ENCODE results near the gene TPH2. TPM values are rescaled to one million over a fixed set of nuclear protein-coding genes. Genes with fewer than 3 reads are reported as not detected.
A peak's percentile ranks its signal among the peaks of the same experiment; 100 is the strongest.

Gene TPH2
- total and polyA plus RNA-seq, 2 experiments from 2014 or later = not detected

GRCh38 chr12:71972441-71973074 is 33.9 kb downstream of the TPH2 start:
- DNase-seq (ENCODE audit: low read depth in 1 of 2, low spot score in 1 of 2) = no peak
- Histone ChIP-seq H3K4me1 (ENCODE audit: low read depth) (no peaks in the 10 kb centered on the region), H3K27ac (no peak overlapping the region), H3K27me3 (no peaks in the 10 kb centered on the region), H3K9me3 (ENCODE audit: low read depth) (no peaks in the 10 kb centered on the region), H3K36me3 (no peaks in the 10 kb centered on the region), H3K4me3 (no peak overlapping the region)
- TF ChIP-seq, protein P1, sequence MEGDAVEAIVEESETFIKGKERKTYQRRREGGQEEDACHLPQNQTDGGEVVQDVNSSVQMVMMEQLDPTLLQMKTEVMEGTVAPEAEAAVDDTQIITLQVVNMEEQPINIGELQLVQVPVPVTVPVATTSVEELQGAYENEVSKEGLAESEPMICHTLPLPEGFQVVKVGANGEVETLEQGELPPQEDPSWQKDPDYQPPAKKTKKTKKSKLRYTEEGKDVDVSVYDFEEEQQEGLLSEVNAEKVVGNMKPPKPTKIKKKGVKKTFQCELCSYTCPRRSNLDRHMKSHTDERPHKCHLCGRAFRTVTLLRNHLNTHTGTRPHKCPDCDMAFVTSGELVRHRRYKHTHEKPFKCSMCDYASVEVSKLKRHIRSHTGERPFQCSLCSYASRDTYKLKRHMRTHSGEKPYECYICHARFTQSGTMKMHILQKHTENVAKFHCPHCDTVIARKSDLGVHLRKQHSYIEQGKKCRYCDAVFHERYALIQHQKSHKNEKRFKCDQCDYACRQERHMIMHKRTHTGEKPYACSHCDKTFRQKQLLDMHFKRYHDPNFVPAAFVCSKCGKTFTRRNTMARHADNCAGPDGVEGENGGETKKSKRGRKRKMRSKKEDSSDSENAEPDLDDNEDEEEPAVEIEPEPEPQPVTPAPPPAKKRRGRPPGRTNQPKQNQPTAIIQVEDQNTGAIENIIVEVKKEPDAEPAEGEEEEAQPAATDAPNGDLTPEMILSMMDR (IDR thresholded peaks at IDR 0.05; ENCODE audit: low read depth, low read length) = no peak

DNA sequence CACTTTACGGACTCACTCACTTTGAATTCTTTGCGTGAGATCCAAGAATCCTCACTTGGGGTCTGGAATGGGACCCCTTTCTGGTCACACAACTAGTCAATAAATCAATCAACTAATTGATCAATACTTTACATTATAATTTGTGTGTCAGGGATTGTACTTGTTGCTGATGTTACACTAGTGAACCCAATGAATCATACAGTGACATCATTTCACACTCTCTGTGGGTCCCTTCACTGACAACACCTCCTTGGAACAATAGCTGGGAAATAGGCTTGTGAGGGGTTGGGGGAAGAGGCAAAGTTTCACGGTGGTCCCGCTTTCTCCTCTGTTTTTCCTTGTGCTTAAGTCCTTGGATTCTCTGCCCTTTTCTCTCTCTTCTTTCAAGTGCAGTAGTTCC is 35.0 kb downstream of the TPH2 start:
- DNase-seq (ENCODE audit: low read depth in 1 of 2, low spot score in 1 of 2) = no peak
- H3K9me3 ChIP-seq (ENCODE audit: low read depth) = no peaks in the 10 kb centered on the region
- no peaks in the 10 kb centered on the region for H3K4me1 ChIP-seq (ENCODE audit: low read depth)
- H3K27ac ChIP-seq = no peak overlapping the region
- no peaks in the 10 kb centered on the region for H3K27me3 ChIP-seq
- H3K36me3 ChIP-seq = no peaks in the 10 kb centered on the region
- TF ChIP-seq, protein P1 (IDR thresholded peaks at IDR 0.05; ENCODE audit: low read depth, low read length) = no peak
- H3K4me3 ChIP-seq = no peak overlapping the region

- no peaks in the 10 kb centered on the region for H3K4me1 ChIP-seq (ENCODE audit: low read depth)
- no peaks in the 10 kb centered on the region for H3K36me3 ChIP-seq
- no peak overlapping the region for H3K27ac ChIP-seq
- DNase-seq (ENCODE audit: low read depth in 1 of 2, low spot score in 1 of 2) = no peak
- no peaks in the 10 kb centered on the region for H3K9me3 ChIP-seq (ENCODE audit: low read depth)
- TF ChIP-seq, protein P1 (IDR thresholded peaks at IDR 0.05; ENCODE audit: low read depth, low read length) = no peak
- no peaks in the 10 kb centered on the region for H3K27me3 ChIP-seq
- H3K4me3 ChIP-seq = no peak overlapping the region
Observed at GRCh38 chr12:71980538-71980937, 41.9 kb downstream of the TPH2 start.

DNA sequence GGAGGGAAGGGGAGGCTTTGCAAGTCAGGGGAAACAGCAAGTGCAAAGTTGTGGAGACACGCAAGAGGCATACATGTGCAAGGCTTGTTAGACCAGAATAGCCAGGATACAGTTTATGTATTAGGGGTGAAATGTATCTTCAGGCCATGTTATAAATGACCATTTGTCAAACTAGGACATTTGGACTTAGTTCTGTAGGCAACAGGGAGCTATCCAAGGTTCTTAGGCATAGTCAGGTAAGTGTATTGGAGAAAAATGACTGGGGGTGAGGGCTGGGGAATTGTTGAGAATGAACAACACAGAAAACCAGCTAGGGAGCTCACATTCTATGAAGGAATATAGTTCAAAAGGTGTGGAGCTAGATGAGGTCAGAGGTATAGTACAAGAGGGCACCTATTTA is 42.5 kb downstream of the TPH2 start:
- Histone ChIP-seq H3K36me3 (no peaks in the 10 kb centered on the region), H3K27ac (no peak overlapping the region), H3K4me1 (ENCODE audit: low read depth) (no peaks in the 10 kb centered on the region), H3K9me3 (ENCODE audit: low read depth) (no peaks in the 10 kb centered on the region), H3K4me3 (no peak overlapping the region), H3K27me3 (no peaks in the 10 kb centered on the region)
- TF ChIP-seq, protein P1 (IDR thresholded peaks at IDR 0.05; ENCODE audit: low read depth, low read length) = no peak
- peak; percentile 2 to 46 for DNase-seq (ENCODE audit: low read depth in 1 of 2, low spot score in 1 of 2)

- no peak for DNase-seq (ENCODE audit: low read depth in 1 of 2, low spot score in 1 of 2)
- H3K4me3 ChIP-seq = no peak overlapping the region
- no peak overlapping the region for H3K27ac ChIP-seq
- H3K9me3 ChIP-seq (ENCODE audit: low read depth) = no peaks in the 10 kb centered on the region
- TF ChIP-seq, protein P1 (IDR thresholded peaks at IDR 0.05; ENCODE audit: low read depth, low read length) = no peak
- H3K4me1 ChIP-seq (ENCODE audit: low read depth) = no peaks in the 10 kb centered on the region
- no peaks in the 10 kb centered on the region for H3K36me3 ChIP-seq
- no peaks in the 10 kb centered on the region for H3K27me3 ChIP-seq
Observed at GRCh38 chr12:71994715-71995114, 56.1 kb downstream of the TPH2 start.

Measured in cardiac muscle cell (in vitro differentiated cells and primary cell).